ENCODE measurements around the gene RANBP1. TPM values are rescaled to one million over a fixed set of nuclear protein-coding genes. Genes with fewer than 3 reads are reported as not detected.

The RANBP1 gene
- 94.2 TPM for total RNA-seq

DNA sequence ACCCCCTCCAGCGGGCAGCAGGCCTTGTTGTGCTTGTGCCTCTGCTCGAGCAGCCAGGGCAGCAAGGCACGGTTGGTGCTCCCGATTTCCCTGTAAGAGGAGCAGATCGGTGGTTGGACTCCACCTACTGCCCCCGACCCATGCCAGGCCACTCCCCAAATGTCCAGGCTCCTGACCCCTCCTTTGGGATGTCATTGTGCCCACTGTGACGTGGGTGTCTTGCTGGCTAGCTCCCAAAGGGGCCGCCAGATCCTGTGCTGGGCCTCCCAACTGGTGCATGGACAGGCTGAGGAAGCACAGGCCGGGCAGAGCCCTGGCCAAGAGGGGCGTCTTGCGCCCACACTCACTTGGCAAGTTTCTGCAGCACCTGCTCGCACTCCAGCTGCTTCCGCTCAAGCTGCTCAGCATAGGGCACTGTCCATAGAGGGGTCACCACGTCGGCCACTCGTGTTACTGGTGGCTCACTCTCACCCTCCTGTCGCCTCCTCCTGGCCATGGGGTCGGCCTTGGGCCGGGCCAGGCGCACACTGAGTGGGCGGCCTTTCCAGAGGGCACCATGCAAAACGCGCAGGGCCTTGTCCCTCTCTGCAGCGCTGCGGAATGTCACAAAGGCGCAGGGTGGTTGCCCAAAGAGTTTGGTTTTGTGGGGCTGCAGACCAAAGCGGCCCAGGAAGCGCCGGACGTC lies at the start of gene RANBP1:
TSS of gene RANBP1 (plus strand) at position 414 of the 685 bp plus-strand sequence. CDS start at position 495, 81 bp downstream.

DNA sequence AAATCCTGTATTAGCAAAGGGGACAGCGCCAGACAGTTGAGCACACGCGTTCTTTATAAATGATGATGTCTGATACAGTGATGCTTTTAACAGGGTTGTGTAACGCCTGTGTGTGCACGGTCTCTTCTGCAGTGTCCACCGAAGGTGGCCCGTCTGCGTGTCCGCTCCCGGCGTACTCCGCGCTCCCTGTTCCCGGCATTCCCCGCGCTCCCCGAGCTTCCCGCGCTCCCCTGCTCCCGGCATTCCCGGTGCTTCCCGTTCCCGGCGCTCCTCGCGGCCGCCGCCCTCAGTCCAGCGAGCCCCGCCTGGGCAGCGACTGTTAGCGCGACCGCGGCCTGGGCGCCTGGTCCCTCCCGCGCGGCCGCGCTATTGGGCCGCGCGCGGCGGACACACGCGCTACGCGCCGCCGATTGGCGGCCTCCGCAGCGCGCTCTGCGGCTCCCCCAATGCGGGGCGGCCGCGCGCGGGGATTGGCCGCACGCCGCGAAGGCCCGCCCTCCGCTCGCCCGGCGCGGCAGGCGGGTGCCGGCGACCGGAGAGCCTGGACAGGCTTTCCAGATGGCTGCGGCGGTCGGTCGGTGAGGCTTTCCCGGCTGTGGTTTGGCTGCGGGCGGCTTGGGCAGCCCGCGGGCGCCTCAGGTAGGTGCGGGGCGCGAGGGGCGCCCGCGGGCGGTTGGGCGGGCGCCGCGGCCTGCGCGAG lies 36.0 kb upstream of the RANBP1 start, which contains the start of gene DGCR8:
TSS of gene DGCR8 (plus strand) at position 497 of the 700 bp plus-strand sequence. CDS start 5,723 bp downstream, outside the sequence.

DNA sequence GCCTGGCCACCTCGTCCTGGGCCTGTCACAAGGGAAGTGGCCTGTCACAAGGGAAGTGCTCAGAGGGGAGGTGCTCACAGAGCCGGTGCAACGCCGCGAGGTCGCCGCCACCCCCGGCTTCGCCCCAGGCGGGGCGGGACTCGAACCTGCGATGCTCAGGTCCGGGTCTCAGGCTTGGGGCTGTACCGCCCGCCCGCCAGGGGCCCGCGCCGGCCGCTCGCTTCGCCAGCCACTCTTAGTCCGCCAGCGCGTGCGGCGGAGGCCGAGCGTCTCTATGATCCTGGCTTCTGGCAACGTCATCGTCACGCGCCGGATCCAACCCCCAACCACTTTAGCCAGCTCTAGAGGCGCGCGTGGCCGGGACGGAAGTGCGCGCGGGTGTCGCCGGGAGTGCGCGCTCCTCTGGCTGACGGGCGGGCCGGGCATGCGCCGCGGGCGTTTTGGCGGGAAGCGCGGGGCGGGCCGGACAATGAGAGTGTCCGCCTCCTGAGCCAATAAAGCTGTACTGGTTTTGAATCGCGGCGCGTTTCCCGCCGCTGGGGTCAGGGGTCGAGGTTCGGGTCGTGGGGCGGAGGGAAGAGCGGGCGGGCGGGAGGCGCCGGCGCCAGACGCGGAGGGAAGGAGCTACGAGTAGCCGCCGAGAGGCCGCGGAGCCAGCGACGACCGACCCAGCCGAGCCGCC lies 1.2 kb downstream of the RANBP1 start, which contains the start of gene TRMT2A:
TSS of gene TRMT2A (minus strand) at position 276 of the 682 bp plus-strand sequence. CDS start 320 bp downstream, outside the sequence.

DNA sequence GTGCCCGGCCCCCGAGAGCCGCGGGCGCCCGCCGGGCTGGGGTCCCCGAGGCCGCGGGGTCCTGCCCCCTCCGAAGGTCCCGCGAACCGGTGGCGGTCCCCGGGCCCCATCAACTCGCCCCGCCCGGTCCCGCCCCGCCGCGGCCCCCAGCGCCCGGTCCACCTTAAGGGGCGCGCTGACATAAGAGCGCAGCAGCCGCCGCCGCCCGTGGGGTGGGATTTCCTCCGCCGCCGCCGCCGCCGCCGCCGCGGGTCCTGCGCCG lies 15.6 kb downstream of the RANBP1 start, which contains the start of gene ZDHHC8:
TSS of gene ZDHHC8 (plus strand) at position 208 of the 262 bp plus-strand sequence. CDS start 144 bp downstream, outside the sequence.

DNA sequence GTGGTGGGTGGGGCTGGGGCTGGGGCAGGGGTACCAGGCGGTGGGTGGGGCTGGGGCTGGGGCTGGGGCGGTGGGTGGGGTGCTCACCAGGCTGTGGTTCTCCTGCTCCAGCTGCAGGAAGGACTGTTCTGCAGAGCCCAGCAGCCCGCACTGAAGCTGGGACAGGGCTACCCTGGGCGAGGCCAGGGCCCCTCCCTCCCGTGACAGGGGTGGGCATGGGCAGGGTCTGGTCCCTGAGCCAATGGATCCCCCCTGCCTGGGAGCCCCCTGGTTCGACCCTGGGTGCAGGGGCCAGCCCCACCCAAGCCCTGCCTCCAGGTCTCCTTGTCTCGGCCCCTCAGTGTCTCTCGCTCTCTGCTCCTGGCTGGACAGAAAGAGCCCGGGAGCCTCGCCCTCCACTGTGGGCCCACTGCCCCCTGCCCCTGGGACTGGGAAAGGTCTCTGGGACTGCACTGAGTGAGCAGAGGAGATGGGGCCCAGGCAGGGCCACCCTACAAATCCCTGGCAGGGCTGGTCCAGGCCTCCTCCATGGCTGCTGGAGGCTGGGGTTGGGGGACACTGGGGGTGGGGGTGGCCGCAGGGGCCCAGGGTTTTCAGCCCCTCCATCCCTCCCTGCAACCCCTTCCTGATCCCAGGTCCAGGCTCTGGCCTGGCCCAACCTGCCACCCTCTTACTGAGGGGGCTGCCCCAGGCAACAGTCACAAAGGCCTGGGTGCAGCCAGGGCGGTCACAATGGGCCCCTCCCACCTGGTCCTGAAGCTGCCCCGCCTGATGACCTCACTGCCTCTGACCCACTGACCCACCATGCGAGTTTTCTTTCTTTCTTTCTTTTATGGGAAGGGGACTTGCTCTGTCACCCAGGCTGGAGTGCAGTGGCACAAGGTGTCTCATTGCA lies 34.7 kb downstream of the RANBP1 start, which contains the start of gene CCDC188:
TSS of gene CCDC188 (minus strand) at position 675 of the 895 bp plus-strand sequence. CDS start at position 606, 69 bp downstream.

Small RNAs within 50 kb of the gene (small RNA-seq; reads per million reads assigned to genes)
- gene MIR6816 (ENCODE audit: low replicate concordance) (0.12 reads per million), gene RF00017 (ENCODE audit: low replicate concordance) (not detected), gene RF00599 (ENCODE audit: low replicate concordance) (not detected)

Other genes with a start within 250 kb of the RANBP1 start
- 136 TPM for gene COMT, start 174.3 kb upstream of the RANBP1 start, total RNA-seq
- gene TXNRD2, start 174.3 kb upstream of the RANBP1 start, total RNA-seq, result 21.5 TPM
- gene ARVCF, start 99.3 kb upstream of the RANBP1 start, total RNA-seq, result 63.2 TPM
- 25.1 TPM for gene TANGO2, start 95.0 kb upstream of the RANBP1 start, total RNA-seq
- 26.6 TPM for gene DGCR8, start 35.9 kb upstream of the RANBP1 start, total RNA-seq
- 55.1 TPM for gene TRMT2A, start 1.1 kb downstream of the RANBP1 start, total RNA-seq
- gene ZDHHC8, start 15.7 kb downstream of the RANBP1 start, total RNA-seq, result 20.7 TPM
- 0.35 TPM for gene CCDC188, start 35.0 kb downstream of the RANBP1 start, total RNA-seq
- 7.6 TPM for gene RTN4R, start 152.2 kb downstream of the RANBP1 start, total RNA-seq
- 62.5 TPM for gene DGCR6L, start 204.0 kb downstream of the RANBP1 start, total RNA-seq